Activated CD8-positive, alpha-beta T cell treated with anti-CD3 and anti-CD28 coated beads, Interleukin-2, amount 10 ng/mL, durations not matched to agents 7 days and 5 days (primary cell): ENCODE results near the gene IRF2BP1. TPM values are rescaled to one million over a fixed set of nuclear protein-coding genes. Genes with fewer than 3 reads are reported as not detected.
"Not testable (repeated sequence)": the region's sequence is repeated elsewhere in the genome, so short reads cannot be mapped to it uniquely, and the experiment has no call there.

ENCODE experiments used
- ATAC-seq: fragments of 150-1000 bp; cut with Tn5 transposase; one replicate; pipeline ENCODE4 v1.10.0; 2021; ENCODE audit warnings: moderate library complexity
- CTCF ChIA-PET: fragments of 350-600 bp; sonication (Branson Sonifier 250); formaldehyde crosslinking; loops from one replicate; lab custom pipeline; 2021; ENCODE audit warnings: antibody characterized with exemption; lab: Charles Lee
- POLR2A ChIA-PET: fragments of 350-600 bp; sonication (Branson Sonifier 250); formaldehyde crosslinking; loops from one replicate; lab custom pipeline; 2021; ENCODE audit warnings: antibody characterized with exemption; lab: Charles Lee
- DNase-seq: peaks from one replicate; pipeline ENCODE4 v3.0.0-alpha.2; 2020
- H3K27ac Mint-ChIP-seq: one replicate; pipeline ENCODE4 v1.8.0; 2021; ENCODE audit warnings: mild to moderate bottlenecking, mixed read lengths
- H3K27me3 Mint-ChIP-seq: one replicate; pipeline ENCODE4 v1.8.0; 2021; ENCODE audit warnings: low read depth, mixed read lengths
- H3K36me3 Mint-ChIP-seq: one replicate; pipeline ENCODE4 v1.8.0; 2021; ENCODE audit warnings: low read depth, mixed read lengths
- H3K4me1 Mint-ChIP-seq: one replicate; pipeline ENCODE4 v1.8.0; 2021; ENCODE audit warnings: low read depth, mixed read lengths
- H3K4me3 Mint-ChIP-seq: one replicate; pipeline ENCODE4 v1.8.0; 2021; ENCODE audit warnings: mild to moderate bottlenecking, mixed read lengths
- H3K9me3 Mint-ChIP-seq: one replicate; pipeline ENCODE4 v1.8.0; 2022; ENCODE audit warnings: mixed read lengths; ENCODE audit not compliant: insufficient read depth
- total RNA-seq, 2 experiments: library from RNA; stranded (reverse); gene quantifications; one replicate each; pipeline ENCODE4 v1.2.3, GENCODE V29; 2021

Gene IRF2BP1
- total RNA-seq, 2 experiments from 2014 or later: 18.0 to 19.1 TPM

- peak within 1 kb of the TSS; percentile 77 for H3K27ac Mint-ChIP-seq
- peak within 1 kb of the TSS; percentile 92 for H3K4me3 Mint-ChIP-seq
- no peak for DNase-seq
- ChIA-PET POLR2A (interaction anchor here (1.0 to 2.0 kb wide), 6 partner anchors 9 to 52 kb away, joined by 3 to 12 read pairs (median 4); partner anchors contain the start of genes FOXA3, IRF2BP1 and SYMPK), CTCF (interaction anchor here (0.6 to 4.2 kb wide), 12 partner anchors 15 to 692 kb away, joined by 3 to 26 read pairs (median 6); partner anchors contain the start of genes FOXA3, IRF2BP1 and SIX5)
- H3K4me1 Mint-ChIP-seq: peaks cover 28% of the 10 kb centered on the region
- peaks cover 8% of the 10 kb centered on the region for H3K27me3 Mint-ChIP-seq
- no peak for ATAC-seq
- H3K36me3 Mint-ChIP-seq: peaks cover 24% of the 10 kb centered on the region
- H3K9me3 Mint-ChIP-seq: no peaks in the 10 kb centered on the region
Observed at GRCh38 chr19:45901912-45902650, 16.1 kb upstream of the IRF2BP1 start, which contains the start of gene MYPOP. Gene MYPOP, minus strand, starts transcription at chr19:45902613. Its CDS starts 840 bp downstream, at chr19:45901773.

GRCh38 chr19:45901432-45901911 is 15.5 kb upstream of the IRF2BP1 start:
- CTCF ChIA-PET: interaction anchor here (0.6 to 4.2 kb wide), 6 partner anchors 15 to 692 kb away, joined by 3 to 26 read pairs (median 4); partner anchors contain the start of genes IRF2BP1 and SIX5
- Mint-ChIP-seq H3K4me3 (peak overlapping the region; percentile 55), H3K4me1 (peaks cover 28% of the 10 kb centered on the region), H3K27me3 (peaks cover 5% of the 10 kb centered on the region), H3K27ac (no peak overlapping the region), H3K36me3 (peaks cover 24% of the 10 kb centered on the region), H3K9me3 (no peaks in the 10 kb centered on the region)
- POLR2A ChIA-PET: interaction anchor here (1.0 to 2.0 kb wide), 3 partner anchors 9 to 17 kb away, joined by 3 to 5 read pairs (median 3); partner anchors contain the start of gene IRF2BP1
- ATAC-seq (no peak), DNase-seq (peak; percentile 45)

GRCh38 chr19:45900738-45901431 is 14.9 kb upstream of the IRF2BP1 start:
- Mint-ChIP-seq H3K4me3 (peak overlapping the region; percentile 50), H3K9me3 (no peaks in the 10 kb centered on the region), H3K4me1 (peaks cover 28% of the 10 kb centered on the region), H3K36me3 (peaks cover 24% of the 10 kb centered on the region), H3K27ac (no peak overlapping the region), H3K27me3 (peaks cover 5% of the 10 kb centered on the region)
- ChIA-PET POLR2A (interaction anchor here (1.0 to 2.0 kb wide), 2 partner anchors 15 to 17 kb away, joined by 3 to 5 read pairs; partner anchors contain the start of gene IRF2BP1), CTCF (interaction anchor here (1.0 to 4.2 kb wide), 4 partner anchors 15 to 131 kb away, joined by 3 to 26 read pairs (median 11); partner anchors contain the start of genes IRF2BP1 and SIX5)
- no peak for ATAC-seq
- no peak for DNase-seq

GRCh38 chr19:45899919-45900589 is 14.1 kb upstream of the IRF2BP1 start:
- ChIA-PET POLR2A (no interaction called here), CTCF (interaction anchor here (1.8 to 4.2 kb wide), 3 partner anchors 14 to 130 kb away, joined by 6 to 26 read pairs (median 16); partner anchors contain the start of genes IRF2BP1 and SIX5)
- ATAC-seq (no peak), DNase-seq (no peak)
- peaks cover 5% of the 10 kb centered on the region for H3K27me3 Mint-ChIP-seq
- peak overlapping the region; percentile 50 for H3K4me3 Mint-ChIP-seq
- H3K9me3 Mint-ChIP-seq: no peaks in the 10 kb centered on the region
- peaks cover 28% of the 10 kb centered on the region for H3K4me1 Mint-ChIP-seq
- H3K27ac Mint-ChIP-seq: no peak overlapping the region
- H3K36me3 Mint-ChIP-seq: peaks cover 29% of the 10 kb centered on the region

GRCh38 chr19:45899253-45899652 is 13.3 kb upstream of the IRF2BP1 start:
- no peak for DNase-seq
- H3K9me3 Mint-ChIP-seq: no peaks in the 10 kb centered on the region
- peaks cover 30% of the 10 kb centered on the region for H3K36me3 Mint-ChIP-seq
- ChIA-PET POLR2A (no interaction called here), CTCF (no interaction called here)
- no peak for ATAC-seq
- no peak overlapping the region for H3K27ac Mint-ChIP-seq
- H3K4me1 Mint-ChIP-seq: peaks cover 28% of the 10 kb centered on the region
- no peak overlapping the region for H3K4me3 Mint-ChIP-seq
- peaks cover 5% of the 10 kb centered on the region for H3K27me3 Mint-ChIP-seq

- POLR2A ChIA-PET: no interaction called here
- H3K4me1 Mint-ChIP-seq: peaks cover 16% of the 10 kb centered on the region
- H3K4me3 Mint-ChIP-seq: no peak overlapping the region
- no peaks in the 10 kb centered on the region for H3K9me3 Mint-ChIP-seq
- H3K36me3 Mint-ChIP-seq: peaks cover 30% of the 10 kb centered on the region
- H3K27me3 Mint-ChIP-seq: no peaks in the 10 kb centered on the region
- ATAC-seq (no peak), DNase-seq (no peak)
- CTCF ChIA-PET: interaction anchor here (0.6 kb wide), 1 partner anchor 58 kb away, joined by 3 read pairs; no protein-coding TSS in a partner anchor
- H3K27ac Mint-ChIP-seq: no peak overlapping the region
Observed at GRCh38 chr19:45897261-45897812, 11.4 kb upstream of the IRF2BP1 start.

- H3K9me3 Mint-ChIP-seq, CTCF ChIA-PET, H3K4me3 Mint-ChIP-seq, H3K27ac Mint-ChIP-seq, ATAC-seq, DNase-seq, H3K27me3 Mint-ChIP-seq: not testable (repeated sequence)
- H3K4me1 Mint-ChIP-seq: peaks cover 14% of the 10 kb centered on the region
- H3K36me3 Mint-ChIP-seq: peaks cover 28% of the 10 kb centered on the region
- POLR2A ChIA-PET: interaction anchor here (1.5 kb wide), 1 partner anchor 10 kb away, joined by 5 read pairs; the partner anchor contains the start of gene IRF2BP1
Observed at GRCh38 chr19:45895983-45896599, 10.2 kb upstream of the IRF2BP1 start.

- Mint-ChIP-seq H3K36me3 (peaks cover 23% of the 10 kb centered on the region), H3K4me3 (no peak overlapping the region), H3K27me3 (no peaks in the 10 kb centered on the region), H3K4me1 (peaks cover 9% of the 10 kb centered on the region), H3K27ac (no peak overlapping the region), H3K9me3 (no peaks in the 10 kb centered on the region)
- no peak for DNase-seq
- no peak for ATAC-seq
- CTCF ChIA-PET: no interaction called here
- POLR2A ChIA-PET: interaction anchor here (1.5 kb wide), 1 partner anchor 9 kb away, joined by 5 read pairs; the partner anchor contains the start of gene IRF2BP1
Observed at GRCh38 chr19:45895519-45895972, 9.6 kb upstream of the IRF2BP1 start.

- H3K4me1 Mint-ChIP-seq: peaks cover 13% of the 10 kb centered on the region
- POLR2A ChIA-PET: no interaction called here
- H3K4me3 Mint-ChIP-seq: no peak overlapping the region
- no peak for DNase-seq
- peaks cover 7% of the 10 kb centered on the region for H3K36me3 Mint-ChIP-seq
- no peaks in the 10 kb centered on the region for H3K27me3 Mint-ChIP-seq
- no peak for ATAC-seq
- no peak overlapping the region for H3K27ac Mint-ChIP-seq
- no peaks in the 10 kb centered on the region for H3K9me3 Mint-ChIP-seq
- CTCF ChIA-PET: interaction anchor here (1.0 to 1.3 kb wide), 2 partner anchors 8 to 74 kb away, joined by 3 read pairs; no protein-coding TSS in a partner anchor
Observed at GRCh38 chr19:45890877-45891276, 4.9 kb upstream of the IRF2BP1 start.

- ATAC-seq (no peak), DNase-seq (no peak)
- ChIA-PET POLR2A (no interaction called here), CTCF (no interaction called here)
- H3K36me3 Mint-ChIP-seq: peaks cover 2% of the 10 kb centered on the region
- H3K4me3 Mint-ChIP-seq: no peak overlapping the region
- H3K4me1 Mint-ChIP-seq: peaks cover 18% of the 10 kb centered on the region
- no peak overlapping the region for H3K27ac Mint-ChIP-seq
- H3K27me3 Mint-ChIP-seq: no peaks in the 10 kb centered on the region
- H3K9me3 Mint-ChIP-seq: no peaks in the 10 kb centered on the region
Observed at GRCh38 chr19:45889210-45889885, 3.4 kb upstream of the IRF2BP1 start.
